ENCODE results near the gene NLGN1.

NLGN1 gene

DNA sequence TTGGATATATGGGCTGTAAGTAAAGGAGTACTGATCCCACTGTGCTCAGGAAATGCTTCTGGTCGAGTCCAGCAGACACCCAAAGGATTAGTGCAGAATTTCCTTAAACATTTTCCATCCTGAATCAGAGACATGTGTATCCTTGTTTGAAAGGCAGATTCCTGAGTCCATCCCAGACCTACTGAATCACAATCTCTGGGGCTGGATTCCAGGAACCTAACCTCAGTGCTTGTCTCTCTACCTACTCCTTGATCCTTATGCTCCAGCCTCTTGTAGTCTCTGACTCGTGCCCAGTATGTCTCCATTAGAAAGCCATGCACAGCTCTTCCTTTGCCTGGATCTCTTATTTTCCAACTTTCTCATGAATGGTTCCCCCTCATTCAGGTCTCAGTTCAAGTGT is 585.8 kb downstream of the NLGN1 start:
- TF ChIP-seq, protein P1, sequence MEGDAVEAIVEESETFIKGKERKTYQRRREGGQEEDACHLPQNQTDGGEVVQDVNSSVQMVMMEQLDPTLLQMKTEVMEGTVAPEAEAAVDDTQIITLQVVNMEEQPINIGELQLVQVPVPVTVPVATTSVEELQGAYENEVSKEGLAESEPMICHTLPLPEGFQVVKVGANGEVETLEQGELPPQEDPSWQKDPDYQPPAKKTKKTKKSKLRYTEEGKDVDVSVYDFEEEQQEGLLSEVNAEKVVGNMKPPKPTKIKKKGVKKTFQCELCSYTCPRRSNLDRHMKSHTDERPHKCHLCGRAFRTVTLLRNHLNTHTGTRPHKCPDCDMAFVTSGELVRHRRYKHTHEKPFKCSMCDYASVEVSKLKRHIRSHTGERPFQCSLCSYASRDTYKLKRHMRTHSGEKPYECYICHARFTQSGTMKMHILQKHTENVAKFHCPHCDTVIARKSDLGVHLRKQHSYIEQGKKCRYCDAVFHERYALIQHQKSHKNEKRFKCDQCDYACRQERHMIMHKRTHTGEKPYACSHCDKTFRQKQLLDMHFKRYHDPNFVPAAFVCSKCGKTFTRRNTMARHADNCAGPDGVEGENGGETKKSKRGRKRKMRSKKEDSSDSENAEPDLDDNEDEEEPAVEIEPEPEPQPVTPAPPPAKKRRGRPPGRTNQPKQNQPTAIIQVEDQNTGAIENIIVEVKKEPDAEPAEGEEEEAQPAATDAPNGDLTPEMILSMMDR (IDR thresholded peaks at IDR 0.05; ENCODE audit: control insufficient read depth, extremely low read depth, insufficient read depth), result no peak
- no peak for DNase-seq (ENCODE audit: low read depth)
- no peak overlapping the region for H3K4me3 ChIP-seq (ENCODE audit: low read depth, low read length)

DNA sequence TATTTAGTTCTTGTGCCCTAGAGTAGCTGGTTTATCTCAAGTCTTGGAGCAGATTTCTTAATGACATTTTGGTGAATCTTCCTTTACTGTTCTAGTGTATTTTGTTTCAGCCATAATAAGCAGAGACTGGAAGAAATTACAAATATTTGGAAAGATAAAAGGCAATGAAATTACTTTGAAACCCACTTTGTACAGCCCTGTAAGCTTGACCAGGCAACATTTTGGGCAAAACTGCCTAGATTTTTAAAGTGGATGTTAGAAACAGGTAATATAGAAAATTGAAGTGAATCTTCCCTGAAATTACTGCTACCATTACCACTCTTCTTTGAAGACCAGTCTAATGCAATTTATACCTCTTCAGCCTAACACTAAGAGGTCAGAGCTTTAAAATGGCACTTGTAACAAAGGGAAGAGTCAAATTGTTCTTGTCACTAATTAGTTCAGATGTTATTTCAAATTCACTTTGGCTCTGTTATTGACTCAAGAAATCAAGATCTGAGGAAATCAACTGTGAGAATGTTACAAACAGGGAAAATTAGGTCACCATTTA is 589.4 kb downstream of the NLGN1 start:
- no peak overlapping the region for H3K4me3 ChIP-seq (ENCODE audit: low read depth, low read length)
- no peak for DNase-seq (ENCODE audit: low read depth)
- TF ChIP-seq, protein P1 (IDR thresholded peaks at IDR 0.05; ENCODE audit: control insufficient read depth, extremely low read depth, insufficient read depth), result no peak

DNA sequence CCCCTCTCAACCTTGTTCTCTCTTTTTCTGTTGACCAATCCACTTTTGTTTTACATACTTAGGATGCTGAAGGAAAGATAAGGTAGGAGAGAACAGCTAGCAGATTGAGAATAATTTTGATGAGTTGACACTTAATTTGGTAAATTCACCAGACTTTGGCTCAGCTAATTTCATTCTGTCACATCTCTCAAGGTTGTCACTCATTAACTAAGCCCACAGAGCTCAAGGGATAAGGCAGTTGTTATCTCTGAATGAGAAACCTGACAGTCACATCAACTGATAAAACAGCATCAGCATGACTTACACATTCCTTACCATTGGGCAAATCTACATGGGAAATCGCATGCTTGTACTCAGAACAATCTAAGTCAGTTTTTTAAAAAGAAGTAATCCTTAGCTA is 591.4 kb downstream of the NLGN1 start:
- DNase-seq (ENCODE audit: low read depth), result no peak
- TF ChIP-seq, protein P1 (IDR thresholded peaks at IDR 0.05; ENCODE audit: control insufficient read depth, extremely low read depth, insufficient read depth), result no peak
- no peak overlapping the region for H3K4me3 ChIP-seq (ENCODE audit: low read depth, low read length)

DNA sequence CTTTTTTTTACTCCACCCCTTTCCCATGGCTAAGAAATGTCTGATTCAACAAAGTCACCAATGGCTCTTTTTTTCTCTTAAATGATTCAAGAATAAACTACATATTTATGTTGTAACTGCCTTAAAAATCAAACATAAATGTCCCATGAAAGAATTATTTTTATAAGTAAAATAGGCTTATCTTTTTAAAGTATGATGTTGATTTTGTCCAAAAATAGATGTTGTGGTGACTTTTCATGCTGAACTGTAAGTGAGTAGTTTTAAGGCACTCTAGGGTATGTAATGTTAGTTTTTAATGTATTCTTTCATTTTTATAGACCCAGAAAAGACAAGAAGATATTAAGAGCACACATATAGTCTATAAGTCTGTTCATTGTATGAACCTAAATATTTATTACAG is 594.9 kb downstream of the NLGN1 start:
- DNase-seq (ENCODE audit: low read depth), result no peak
- no peak overlapping the region for H3K4me3 ChIP-seq (ENCODE audit: low read depth, low read length)
- TF ChIP-seq, protein P1 (IDR thresholded peaks at IDR 0.05; ENCODE audit: control insufficient read depth, extremely low read depth, insufficient read depth), result no peak

DNA sequence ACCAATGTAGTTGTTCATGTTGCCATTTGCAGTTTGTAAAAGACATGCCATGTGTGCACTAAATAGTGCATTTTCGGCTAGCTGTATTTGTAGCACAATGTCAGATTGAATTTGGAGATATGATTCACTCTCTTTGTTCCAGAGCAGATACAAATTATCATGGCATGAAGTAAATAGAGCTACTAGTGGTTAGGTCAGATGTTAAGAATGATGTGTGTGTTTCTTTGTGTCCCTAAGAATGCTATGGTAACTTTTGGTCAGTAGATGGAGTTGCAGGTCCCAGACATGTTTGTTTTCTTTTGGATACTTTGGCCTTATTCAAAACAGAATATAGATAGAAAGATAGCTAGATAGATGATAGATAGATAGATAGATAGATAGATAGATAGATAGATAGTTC is 595.8 kb downstream of the NLGN1 start:
- H3K4me3 ChIP-seq (ENCODE audit: low read depth, low read length), result no peak overlapping the region
- DNase-seq (ENCODE audit: low read depth), result peak; percentile 39

DNA sequence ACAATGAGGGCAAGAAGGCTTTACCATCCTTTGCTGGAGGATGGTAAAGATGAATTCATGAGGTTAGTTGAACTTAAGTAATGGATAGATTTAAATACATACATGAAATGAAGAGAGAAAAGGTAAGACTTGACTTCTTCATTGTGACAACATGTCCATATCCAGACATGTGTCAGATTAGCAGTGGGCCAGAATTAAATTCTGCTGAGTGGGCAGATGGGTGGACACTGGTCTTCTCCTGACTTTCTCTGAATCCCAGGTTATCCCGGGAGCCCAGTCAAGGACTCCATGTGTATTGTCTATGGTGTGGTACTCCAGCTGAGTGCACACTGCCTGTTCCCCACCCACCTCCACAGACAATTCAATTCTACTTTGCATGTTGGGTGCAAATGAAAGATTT is 603.1 kb downstream of the NLGN1 start:
- no peak for DNase-seq (ENCODE audit: low read depth)
- TF ChIP-seq, protein P1 (IDR thresholded peaks at IDR 0.05; ENCODE audit: control insufficient read depth, extremely low read depth, insufficient read depth), result no peak

More for the DNA sequence above, 595.8 kb downstream of the NLGN1 start:
- TF ChIP-seq, protein P1 (IDR thresholded peaks at IDR 0.05; ENCODE audit: control insufficient read depth, extremely low read depth, insufficient read depth), result peak; percentile 68

DNA sequence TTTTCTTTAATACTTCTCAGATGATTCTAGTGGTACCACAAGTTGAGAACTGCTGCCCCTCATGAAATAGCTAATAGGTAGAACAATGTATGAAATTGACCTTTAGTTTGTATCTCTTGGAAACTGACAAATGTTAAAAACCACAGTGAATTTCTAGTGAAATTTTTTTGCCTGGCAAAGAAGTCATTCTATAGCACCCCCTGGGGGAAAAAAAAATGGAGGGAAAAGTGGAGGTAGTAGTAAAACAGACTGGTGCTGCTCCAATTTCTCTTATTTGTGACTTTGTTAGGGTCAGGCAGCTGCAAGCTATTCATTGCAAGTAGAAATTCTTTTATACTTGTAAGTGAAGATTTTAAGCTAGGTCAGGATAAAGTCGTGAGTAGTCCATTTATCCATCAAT is 605.0 kb downstream of the NLGN1 start:
- no peak overlapping the region for H3K4me3 ChIP-seq (ENCODE audit: low read depth, low read length)
- TF ChIP-seq, protein P1 (IDR thresholded peaks at IDR 0.05; ENCODE audit: control insufficient read depth, extremely low read depth, insufficient read depth), result no peak
- DNase-seq (ENCODE audit: low read depth), result no peak

More for the DNA sequence above, 603.1 kb downstream of the NLGN1 start:
- no peak overlapping the region for H3K4me3 ChIP-seq (ENCODE audit: low read depth, low read length)
